GM12801 (cell line): ENCODE measurements around the gene NPAS1.

Experiments used
- CTCF ChIP-seq: IDR thresholded peaks from one replicate; pipeline ENCODE4 v1.5.1; 2011; ENCODE audit warnings: control low read depth; ENCODE audit not compliant: insufficient read length; ENCODE audit errors: extremely low read depth

NPAS1 gene

GRCh38 chr19:46976845-46977320, 42.8 kb upstream of the NPAS1 start:
- TF ChIP-seq CTCF, result no peak

DNA sequence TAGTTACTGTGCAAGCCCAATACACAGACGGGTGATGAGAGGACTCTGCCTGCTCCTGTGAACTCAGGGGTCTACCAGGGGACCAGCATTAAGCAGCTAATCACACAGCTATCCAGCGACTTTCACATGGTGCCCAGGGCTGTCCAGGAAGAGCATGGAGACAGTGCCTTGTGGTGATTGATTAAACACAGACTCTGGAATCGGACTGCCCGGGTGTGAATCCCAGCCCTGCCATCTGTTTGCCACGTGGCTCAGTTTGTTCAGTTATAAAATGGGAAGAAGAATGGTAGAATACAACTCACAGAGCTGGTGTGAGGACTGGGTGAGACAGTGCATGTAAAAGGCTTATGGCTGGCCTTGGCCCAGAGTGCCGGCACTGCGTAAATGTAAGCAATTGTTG, 42.1 kb upstream of the NPAS1 start:
- TF ChIP-seq CTCF, result no peak

- no peak for TF ChIP-seq CTCF
These were observed 41.3 kb upstream of the NPAS1 start for GRCh38 chr19:46978171-46978869.

- no peak for TF ChIP-seq CTCF
These were observed 40.2 kb upstream of the NPAS1 start for GRCh38 chr19:46979126-46980105.

DNA sequence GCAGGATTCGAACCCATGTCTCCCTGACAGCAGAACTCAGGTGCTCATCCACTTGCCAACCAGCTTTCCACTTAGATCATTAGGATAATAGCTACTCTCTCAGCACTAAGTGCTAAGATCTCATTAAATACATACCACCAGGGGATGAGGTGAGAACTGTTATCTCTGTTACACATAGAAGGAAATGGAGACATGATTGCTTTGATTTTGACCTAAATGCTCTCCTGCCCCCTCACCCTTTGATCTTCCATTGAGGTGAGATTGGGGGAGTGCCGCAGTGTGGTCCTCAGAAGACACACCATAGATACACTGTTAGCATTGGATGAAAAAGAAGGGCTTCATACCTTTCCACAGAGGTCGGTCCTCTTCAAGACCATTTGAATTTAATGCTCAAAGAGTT, 38.9 kb upstream of the NPAS1 start:
- TF ChIP-seq CTCF, result no peak

GRCh38 chr19:46981286-46981945, 38.2 kb upstream of the NPAS1 start:
- TF ChIP-seq CTCF, result no peak

- TF ChIP-seq CTCF, result no peak
These were observed 36.5 kb upstream of the NPAS1 start for GRCh38 chr19:46983097-46983496.
